GM21825 (cell line): Measurements from ENCODE around the gene IFI27.
"Not testable (repeated sequence)": the region's sequence is repeated elsewhere in the genome, so short reads cannot be mapped to it uniquely, and the experiment has no call there.

ENCODE experiments used
- ATAC-seq: cut with Tn5 transposase; IDR thresholded peaks from one replicate; pipeline ENCODE4 v1.9.1; 2021; ENCODE audit warnings: mild to moderate bottlenecking, moderate library complexity; ENCODE audit not compliant: unreplicated experiment

The IFI27 gene

DNA sequence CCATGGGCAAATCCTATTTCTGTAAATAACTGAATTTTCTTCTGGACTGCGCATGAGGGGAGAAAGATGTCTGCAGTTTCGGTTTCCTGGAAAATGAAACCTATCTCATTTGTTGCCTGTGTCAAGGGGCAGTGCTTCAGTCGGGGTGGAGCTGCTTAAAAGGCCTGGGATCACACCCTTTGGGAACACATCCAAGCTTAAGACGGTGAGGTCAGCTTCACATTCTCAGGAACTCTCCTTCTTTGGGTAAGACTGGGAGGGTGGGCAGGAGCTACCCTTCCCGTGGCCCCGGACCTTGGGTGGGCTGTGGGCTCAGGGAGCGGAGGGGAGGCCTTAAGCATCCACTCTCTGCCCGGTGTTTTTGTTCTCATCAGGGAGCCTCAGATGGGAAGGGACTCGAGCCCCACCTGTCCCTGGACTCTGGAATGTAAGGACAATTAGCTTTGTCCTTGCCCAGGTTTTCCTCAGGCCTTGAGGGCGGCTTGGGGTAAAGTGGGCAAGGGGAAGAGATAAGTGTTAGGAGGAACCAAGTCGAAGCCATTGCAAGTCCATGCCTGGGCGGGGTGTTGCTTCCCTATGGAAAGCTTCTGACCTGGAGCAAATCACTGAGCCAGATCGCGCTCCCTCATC, at the start of gene IFI27:
Gene IFI27, plus strand, starts transcription at position 185 of the 630 bp plus-strand sequence.
- ATAC-seq, result no peak

DNA sequence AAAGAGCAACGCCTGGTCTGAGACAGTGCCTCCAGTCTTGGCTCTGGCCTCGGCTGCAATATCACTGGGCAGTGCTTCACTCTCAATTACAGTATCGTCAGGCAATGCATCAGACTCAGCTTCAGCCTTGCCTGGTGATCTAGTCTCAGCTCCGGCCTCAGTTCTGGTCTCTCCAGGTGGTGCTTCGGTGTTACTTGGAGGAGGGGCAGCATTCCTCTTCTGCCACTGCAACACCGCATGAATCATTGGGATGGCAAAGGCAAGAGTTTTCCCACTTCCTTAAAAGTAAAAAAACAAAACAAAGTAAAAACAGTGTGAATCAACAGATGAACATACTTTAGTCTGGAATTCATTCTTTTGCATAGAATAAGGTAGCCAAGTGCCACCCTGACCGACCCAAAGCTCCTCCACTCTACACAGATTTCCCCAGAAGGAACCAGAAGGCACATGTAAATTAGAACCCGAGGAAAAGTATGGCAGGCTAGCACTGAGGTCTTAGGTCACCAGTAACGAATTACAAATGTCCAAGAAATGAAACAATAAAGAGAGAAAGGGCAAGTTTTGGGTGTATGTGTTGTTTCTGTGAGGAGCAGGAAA, 48.1 kb upstream of the IFI27 start:
- no peak for ATAC-seq

DNA sequence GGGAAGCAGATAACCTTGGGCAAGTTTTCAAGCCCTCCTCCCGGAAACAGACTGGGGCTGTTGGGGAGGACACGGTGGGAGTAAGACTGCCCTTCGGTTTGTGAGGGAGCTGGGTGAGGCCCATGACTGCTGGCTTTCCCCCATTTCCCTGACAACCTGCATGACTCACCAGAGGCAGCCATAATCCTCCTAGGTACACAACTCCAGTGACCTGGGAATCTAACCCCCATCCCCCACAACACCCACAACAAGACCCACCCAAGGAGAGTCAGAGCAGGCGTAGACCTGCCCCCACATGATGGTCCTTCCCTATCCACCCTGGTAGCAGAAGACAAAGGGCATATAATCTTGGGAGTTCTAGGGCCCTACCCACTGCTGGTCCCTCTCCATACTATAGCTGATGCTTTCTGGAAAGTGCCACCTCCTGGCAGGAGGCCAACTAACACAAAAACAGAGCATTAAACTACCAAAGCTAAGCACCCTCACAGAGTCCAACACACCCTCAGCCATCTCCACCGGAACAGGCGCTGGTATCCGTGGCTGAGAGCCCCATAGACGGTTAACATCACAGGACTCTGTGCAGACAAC, 44.4 kb upstream of the IFI27 start:
- no peak for ATAC-seq

DNA sequence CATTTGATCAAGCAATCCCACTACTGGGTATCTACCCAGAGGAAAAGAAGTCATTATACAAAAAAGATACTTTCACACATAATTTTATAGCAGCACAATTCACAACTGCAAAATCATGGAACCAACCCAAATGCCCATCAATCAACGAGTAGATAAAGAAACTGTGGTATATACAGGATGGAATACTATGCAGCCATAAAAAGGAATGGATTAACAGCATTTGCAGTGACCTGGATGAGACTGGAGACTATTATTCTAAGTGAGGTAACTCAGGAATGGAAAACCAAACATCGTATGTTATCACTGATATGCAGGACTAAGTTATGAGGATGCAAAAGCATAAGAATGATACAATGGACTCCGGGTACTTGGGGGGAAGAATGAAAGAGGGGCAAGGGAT, 38.5 kb upstream of the IFI27 start:
- not testable (repeated sequence) for ATAC-seq

DNA sequence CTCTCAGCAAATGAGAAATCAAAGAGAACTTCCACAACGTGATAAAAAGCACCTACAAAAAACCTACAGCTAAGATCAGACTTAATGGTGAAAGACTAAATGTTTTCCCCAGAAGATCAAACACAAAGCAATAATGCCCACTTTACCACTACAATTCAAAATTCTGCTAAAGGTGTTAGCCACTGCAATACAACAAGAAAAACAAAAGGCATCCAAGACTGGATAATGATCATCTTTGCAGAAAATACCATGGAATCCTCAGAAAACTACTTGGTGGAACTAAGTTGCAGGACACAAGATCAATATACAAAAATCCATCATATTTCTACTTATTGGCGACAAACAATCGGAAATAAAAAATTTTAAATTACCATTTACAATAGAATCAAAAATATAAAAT, 36.0 kb upstream of the IFI27 start:
- no peak for ATAC-seq

DNA sequence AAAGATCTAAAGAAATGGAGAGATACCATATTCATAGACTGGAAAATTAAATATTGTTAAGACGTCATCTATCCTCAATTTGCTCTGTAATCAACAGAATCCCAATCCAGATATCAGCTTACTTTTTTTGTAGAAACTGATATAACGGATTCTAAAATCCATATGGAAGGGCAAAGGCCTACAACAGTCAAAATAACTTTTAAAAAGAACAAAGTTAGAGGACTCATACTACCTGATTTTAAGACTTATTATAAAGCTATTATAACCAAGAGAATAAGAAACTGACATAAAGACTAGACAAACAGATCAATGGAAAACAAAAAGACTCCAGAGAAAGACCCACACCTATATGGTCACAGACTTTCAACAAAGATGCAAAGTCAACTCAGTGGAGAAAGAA, 35.5 kb upstream of the IFI27 start:
- no peak for ATAC-seq

DNA sequence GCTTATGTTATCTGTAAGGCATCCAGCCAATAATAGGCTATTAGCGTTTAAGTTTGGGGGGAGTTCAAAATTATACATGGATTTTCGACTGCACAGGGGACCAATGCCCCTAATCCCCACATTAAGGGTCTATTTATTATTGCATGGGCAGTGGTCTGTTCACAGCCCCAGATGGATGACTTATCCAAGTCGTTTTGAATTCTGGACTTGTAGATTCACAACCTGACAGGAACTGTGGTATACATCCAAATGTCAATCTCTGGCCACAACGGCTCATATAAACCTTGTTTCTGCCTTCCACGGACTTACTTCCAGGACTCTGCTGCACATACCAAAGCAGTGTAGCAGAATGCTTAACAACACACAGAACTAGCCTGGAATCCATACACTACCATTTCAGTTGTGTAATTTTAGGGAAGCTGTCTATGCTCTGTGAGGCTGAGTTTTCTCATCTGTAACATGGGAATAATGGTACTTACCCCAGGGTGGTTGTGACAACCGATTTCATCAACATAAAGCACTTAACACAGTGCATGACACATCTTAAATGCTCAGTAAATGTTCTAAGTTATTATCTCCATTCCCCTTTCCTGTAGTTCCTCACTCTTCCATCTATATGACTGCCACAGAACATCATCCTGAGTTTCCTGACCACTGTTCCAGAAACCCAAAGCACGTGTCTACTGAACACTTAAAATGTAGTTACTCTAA, 33.3 kb upstream of the IFI27 start:
- ATAC-seq, result no peak

DNA sequence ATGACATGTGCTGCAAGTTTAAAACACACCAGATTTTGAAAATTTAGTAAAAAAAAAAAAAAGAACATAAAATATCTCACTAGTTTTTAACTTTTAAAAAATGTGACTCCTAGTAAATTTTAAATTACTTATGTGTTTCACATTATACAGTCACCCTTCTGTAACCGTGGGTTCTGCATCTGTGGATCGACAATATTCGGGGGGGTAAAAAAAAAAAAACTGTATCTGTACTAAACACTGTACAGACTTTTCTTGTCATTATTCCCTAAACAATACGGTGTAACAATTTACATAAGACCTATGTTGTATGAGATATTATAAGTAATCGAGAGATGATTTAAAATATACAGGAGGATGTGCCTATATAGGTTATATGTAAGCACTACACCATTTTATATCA, 32.7 kb upstream of the IFI27 start:
- no peak for ATAC-seq

DNA sequence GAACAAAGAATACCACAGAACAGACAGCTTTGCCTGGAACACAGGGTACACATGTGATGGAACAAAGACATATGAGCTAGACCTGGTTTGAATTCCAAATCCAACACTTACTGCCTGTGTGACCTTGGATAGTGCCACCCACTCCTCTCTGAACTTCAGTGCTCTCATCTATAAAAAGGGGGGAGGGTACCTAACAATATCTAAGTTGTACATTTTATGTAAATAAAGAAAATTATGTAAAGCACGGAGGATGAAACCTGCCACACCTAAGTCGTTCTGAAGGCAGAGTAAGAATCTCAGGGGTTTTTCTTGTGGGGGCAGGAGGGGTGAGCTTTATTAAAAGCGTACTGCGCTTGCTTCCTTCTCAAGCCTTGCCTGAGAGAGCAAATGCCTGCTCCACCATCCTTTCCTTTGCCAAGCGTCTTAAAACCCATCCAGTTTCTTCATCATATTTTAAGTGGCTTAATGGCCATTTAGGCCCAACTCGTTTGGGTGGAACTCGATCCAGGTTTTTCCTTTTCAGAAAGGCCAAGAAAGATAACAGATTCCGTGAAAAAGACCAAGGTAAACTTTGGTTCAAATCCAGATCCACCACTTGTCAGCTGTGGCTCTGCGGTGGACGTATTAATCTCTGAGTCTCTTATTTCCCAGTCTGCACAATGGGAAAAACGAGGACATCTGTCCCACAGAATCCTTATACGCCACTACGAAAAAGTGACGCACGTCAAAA, 30.5 kb upstream of the IFI27 start:
- ATAC-seq, result no peak

DNA sequence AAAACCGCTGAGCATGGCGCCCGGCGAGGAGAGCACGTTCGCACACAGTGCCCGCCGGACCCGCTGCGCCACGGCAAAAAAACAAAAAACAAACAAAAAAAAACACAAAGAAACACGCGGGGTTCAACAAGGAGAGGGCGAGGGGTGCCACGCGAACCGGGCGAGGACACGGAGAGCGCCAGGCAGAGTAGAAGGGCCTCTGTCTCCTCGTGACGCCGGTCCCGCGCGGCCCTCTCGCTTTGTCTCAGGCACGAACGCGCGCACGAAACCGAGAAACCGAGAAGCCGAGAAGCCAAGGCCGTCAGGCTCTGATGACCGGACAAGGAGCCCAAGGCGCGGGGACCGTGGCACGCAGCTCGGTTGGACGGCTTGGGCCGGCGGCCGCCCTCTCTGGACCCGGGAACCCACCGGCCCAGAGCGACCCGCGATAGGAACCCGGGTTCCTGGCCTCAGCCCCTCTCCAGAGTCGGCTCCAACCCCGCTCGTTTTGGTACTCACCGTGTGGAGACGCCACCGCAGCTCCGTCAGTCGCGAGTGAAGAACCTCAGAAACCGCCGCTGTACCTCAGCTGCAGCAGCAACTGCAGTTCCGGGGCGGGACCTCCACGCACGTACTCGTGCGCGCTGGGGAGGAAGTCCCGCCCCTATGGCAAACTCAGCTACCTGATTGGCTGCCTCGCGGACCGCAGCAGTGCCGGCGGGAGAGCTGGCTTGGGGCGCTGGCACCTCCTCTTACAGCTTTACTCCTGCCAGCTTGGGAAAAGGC, 29.7 kb upstream of the IFI27 start, which contains the start of the genes DDX24 and IFI27L1:
Gene DDX24, minus strand, starts transcription at position 582 of the 765 bp plus-strand sequence. CDS start 1,460 bp downstream, outside the sequence.
Gene IFI27L1, plus strand, starts transcription at position 690 of the 765 bp plus-strand sequence. CDS start 15,628 bp downstream, outside the sequence.
- ATAC-seq, result peak; percentile 97

DNA sequence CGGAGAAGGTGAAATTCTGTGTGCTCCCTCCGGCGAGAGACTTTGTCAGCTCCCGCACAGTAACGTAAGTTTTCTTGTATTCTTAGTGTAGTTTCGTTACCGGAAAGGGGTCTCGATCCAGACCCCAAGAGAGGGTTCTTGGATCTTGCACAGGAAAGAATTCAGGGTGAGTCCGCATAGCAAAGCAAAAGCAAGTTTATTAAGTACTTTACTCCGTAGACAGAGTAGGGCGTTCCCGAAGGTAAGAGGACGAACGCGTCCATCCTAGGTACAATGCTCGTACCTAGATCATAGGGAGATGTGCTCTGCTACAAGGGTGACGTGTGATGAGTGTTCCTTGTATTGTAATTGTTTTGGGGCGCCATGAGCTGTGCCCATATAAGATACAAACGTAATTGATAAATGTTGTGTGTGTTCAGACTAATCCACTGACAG, 29.1 kb upstream of the IFI27 start:
- peak; percentile 24 for ATAC-seq

DNA sequence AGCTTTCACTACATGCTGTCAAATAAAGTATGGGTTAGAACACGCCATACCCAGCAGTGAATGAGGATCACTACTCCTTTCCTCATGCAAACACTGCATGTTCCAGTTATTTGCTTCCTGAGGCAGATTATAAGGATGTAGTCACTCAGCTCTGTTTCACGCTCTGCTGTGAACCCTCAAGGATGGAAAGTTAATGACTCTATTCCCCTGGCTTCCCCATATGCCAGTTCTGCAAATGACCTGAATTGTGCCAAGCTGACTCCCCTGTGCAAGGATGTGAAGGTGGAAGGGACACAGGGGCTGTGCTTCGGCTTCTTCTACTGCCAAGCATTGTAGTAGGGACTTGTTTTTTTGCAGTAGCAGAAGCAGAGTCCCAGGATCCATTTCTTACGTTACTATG, 22.6 kb upstream of the IFI27 start:
- ATAC-seq, result no peak

DNA sequence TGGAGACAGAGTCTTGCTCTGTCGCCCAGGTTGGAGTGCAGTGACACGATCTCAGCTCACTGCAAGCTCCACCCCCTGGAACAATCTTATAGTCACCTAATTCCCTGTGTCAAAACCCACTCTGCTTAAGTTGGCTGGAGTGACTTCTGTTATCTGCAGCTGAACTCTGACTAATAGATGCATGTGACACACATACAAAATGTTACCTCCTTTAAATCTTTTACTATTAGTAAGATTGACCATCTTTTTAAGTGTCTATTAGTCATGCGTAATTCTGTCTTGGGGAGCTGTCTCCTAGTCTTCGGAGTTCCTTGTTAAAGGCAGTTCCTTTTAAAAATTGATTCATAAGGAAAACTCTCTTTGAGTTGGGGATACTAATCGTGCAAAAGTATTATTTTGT, 22.0 kb upstream of the IFI27 start:
- ATAC-seq, result no peak

DNA sequence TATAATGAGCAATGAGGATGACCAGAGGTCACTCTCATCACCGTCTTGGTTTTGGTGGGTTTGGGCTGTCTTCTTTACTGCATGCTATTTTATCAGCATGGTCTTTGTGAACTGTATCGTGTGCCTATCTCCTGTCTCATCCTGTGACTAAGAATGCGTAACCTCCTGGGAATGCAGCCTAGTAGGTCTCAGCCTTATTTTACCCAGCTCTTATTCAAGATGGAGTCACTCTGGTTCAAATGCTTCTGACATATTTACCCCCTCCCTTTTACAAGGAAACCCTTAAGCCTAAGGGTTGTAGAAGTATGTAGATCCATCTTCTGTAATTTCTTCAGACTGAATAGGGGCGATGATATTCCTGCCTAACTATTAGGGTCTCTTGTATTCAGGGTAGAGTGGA, 21.1 kb upstream of the IFI27 start:
- no peak for ATAC-seq

DNA sequence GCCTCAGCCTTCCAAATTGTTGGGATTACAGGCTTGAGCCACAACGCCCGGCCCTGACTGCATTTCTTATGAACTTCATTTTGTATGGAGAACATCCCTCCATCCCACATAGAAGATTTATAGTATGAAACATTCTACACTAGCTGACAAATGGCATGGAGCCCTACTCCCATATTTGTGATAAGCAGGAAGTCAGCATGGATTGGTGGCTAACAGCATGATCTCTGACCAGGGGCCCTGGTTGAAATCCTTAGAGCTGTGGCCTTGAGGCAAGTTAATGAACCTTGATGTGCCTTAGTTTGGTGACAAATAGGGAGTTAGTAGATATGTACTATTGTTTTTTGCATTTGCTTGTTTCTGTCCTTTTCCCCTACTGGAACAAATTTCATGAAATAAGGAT, 17.1 kb upstream of the IFI27 start:
- ATAC-seq, result no peak

DNA sequence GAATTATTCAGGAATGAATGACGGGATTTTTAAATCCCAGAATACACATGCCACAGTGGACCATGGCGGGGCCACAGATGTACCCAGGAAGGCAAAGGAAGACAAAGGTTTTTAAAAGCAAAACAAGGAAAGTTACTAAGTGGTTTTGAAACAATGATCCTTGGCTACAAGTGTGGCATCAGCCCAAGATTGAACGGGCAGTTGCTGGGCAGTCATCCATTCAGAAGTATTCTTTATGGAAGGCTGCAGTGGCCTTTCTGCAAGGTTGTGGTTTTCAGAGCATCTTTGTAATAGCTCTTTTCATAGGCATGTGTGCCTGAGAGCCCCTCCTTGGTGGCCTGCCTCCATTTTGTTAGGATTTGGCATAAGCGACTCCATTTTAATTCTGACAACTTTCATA, 13.4 kb upstream of the IFI27 start:
- ATAC-seq, result no peak

DNA sequence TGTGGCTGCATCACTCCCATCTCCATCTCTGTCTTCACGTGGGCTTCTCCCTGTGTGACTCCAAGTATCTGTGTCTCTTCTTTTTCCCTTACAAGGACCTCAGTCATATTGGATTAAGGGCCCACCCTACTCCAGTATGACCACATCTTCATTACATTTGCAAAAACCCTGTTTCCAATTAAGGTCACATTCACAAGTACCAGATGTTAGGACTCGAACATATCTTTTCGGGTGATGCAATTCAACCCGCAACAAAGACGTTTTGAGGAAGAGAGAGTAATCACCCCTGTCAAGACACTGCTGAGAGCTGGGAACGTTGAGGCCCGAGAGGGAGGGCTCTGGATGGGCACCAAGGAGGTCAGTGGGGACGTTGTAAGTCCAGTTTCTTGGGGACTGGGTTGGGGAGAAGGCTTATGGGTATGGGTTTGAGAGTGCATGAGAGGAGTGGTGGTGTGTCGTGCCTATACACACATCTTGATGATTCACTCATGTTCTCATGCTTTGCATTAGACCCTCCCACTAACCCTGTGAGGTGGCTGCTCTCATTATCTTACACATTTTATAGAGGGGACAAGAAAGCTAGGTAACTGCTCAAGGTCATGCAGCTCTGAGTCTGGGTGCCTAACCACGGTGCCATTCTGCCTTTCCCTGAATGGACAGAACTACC, 12.1 kb upstream of the IFI27 start:
- no peak for ATAC-seq

DNA sequence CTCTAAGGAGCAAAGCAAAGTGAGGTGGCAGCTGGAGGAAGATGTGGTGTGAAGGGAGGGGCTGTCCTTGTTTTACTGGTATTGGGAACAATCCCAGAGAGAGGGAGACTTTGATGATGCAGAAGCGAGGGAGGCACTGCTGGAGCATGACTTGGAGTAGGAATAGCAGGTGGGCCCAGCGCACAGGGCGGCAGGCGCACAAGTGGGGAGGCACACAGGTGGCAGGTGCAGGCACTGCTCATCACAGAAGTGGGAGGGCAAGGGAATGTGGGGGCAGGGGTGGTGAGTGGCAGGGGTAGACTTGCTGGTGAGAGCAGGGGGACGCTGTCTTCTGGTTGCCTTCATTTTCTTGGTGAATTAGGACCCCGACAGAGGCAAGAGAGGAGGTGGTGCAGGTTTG, 11.5 kb upstream of the IFI27 start:
- ATAC-seq, result no peak

DNA sequence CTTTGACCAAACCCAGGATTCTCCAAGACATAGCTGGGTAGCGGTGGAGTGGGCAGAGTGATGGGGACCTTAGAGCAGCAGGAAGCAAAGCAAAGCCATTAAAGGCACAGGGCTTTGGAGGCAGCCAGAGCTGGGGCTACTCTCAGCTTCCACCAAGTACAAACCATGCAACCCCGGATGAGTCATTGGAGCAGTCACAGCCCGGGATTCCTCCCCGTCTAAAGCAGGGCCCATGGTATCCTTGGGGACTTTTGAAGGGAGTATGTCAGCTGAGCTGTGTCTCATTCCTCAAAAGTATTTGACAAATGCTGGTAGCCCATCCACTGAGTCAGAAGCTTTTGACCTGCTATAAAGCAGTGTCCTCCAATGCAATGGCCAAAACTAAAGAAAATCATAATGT, 9.7 kb upstream of the IFI27 start:
- ATAC-seq, result no peak

DNA sequence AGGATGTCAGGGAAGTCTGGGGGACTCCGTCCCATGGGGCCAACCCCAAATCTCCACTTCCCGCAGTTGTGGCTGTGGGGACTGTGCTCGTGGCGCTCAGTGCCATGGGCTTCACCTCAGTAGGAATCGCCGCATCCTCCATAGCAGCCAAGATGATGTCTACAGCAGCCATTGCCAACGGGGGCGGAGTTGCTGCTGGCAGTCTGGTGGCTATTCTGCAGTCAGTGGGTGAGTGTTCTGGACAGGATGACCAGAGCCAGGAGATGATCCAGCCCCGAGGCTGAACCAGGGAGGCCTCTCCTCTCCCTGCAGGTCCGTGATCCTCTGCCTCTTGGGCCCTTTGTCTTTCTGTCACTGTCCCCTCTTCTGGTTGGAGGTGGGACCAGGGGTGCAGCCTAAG, 8.8 kb upstream of the IFI27 start:
- no peak for ATAC-seq
